ENCODE data around the gene LSM12.
A peak's percentile ranks its signal among the peaks of the same experiment; 100 is the strongest.

The LSM12 gene

DNA sequence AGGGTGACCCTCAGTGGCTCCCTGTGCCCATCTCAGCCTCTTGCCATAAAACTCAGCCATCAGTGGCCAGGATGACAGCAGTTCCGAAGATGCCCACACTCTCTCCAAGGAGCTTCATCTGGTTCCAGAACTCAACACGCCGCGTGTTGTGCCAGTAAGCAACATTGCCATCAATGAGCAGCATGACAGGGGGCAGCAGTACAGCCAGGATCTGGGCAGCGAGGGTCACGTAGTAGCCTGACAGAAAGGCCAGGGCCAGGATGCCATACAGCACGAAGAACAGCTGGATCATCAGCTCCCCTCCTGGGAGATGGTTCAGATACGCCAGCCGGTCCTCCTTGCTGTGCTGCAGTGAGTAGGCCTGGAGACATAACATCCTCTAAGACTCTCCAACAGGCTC, 54.6 kb downstream of the LSM12 start:
- H2AFZ ChIP-seq (ENCODE audit: low read depth, low read length), result no peak overlapping the region
- no peaks in the 10 kb centered on the region for H3K27me3 ChIP-seq (ENCODE audit: insufficient read depth, low read length)
- H3K9me3 ChIP-seq (ENCODE audit: low read length), result no peaks in the 10 kb centered on the region
- peaks cover 15% of the 10 kb centered on the region for H3K4me1 ChIP-seq (ENCODE audit: insufficient read depth, low read length)
- H3K36me3 ChIP-seq (ENCODE audit: insufficient read depth, low read length), result peaks cover 9% of the 10 kb centered on the region
- H3K4me3 ChIP-seq (ENCODE audit: low read length), result no peak overlapping the region

- no peaks in the 10 kb centered on the region for H3K9me3 ChIP-seq (ENCODE audit: low read length)
- peaks cover 9% of the 10 kb centered on the region for H3K36me3 ChIP-seq (ENCODE audit: insufficient read depth, low read length)
- H3K4me3 ChIP-seq (ENCODE audit: low read length), result no peak overlapping the region
- peaks cover 15% of the 10 kb centered on the region for H3K4me1 ChIP-seq (ENCODE audit: insufficient read depth, low read length)
- H3K27me3 ChIP-seq (ENCODE audit: insufficient read depth, low read length), result peaks cover 5% of the 10 kb centered on the region
- no peak overlapping the region for H2AFZ ChIP-seq (ENCODE audit: low read depth, low read length)
Observed at GRCh38 chr17:44010966-44011647, 55.4 kb downstream of the LSM12 start.

DNA sequence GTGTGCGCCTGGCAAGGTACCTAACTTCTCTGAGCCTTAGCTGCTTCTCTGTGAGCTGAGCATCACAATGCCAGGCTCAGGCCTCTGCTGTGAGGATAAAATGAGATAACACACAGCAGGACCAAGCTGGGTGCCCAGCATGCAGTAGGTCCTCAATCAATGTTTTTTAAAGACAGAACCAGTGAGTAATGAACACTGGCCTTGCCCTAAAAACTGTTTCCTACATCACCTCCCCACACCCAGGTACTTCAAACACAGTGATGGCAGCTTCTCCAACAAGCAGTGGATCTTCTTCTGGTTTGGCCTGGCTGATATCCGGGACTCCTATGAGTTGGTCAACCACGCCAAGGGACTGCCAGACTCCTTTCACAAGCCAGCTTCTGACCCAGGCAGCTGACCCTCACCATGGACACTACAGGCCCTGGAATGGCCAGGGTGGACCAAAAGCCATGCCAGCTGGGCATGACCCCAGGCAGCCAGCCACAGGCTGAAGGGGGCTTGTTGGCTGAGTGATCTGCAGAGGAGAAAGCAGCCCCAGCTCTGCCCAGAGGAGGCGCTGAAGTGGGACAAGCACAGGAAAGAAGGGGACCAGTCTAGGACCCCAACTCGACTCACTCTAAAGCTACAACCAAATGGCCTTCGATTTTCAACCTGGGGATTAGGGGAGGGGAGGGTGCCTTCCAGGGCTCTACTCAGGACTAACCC, 58.1 kb downstream of the LSM12 start:
- Histone ChIP-seq H3K9me3 (ENCODE audit: low read length) (no peaks in the 10 kb centered on the region), H3K4me1 (ENCODE audit: insufficient read depth, low read length) (peaks cover 9% of the 10 kb centered on the region), H3K27me3 (ENCODE audit: insufficient read depth, low read length) (peaks cover 25% of the 10 kb centered on the region), H2AFZ (ENCODE audit: low read depth, low read length) (no peak overlapping the region), H3K36me3 (ENCODE audit: insufficient read depth, low read length) (peaks cover 9% of the 10 kb centered on the region), H3K4me3 (ENCODE audit: low read length) (peak overlapping the region; percentile 79)

DNA sequence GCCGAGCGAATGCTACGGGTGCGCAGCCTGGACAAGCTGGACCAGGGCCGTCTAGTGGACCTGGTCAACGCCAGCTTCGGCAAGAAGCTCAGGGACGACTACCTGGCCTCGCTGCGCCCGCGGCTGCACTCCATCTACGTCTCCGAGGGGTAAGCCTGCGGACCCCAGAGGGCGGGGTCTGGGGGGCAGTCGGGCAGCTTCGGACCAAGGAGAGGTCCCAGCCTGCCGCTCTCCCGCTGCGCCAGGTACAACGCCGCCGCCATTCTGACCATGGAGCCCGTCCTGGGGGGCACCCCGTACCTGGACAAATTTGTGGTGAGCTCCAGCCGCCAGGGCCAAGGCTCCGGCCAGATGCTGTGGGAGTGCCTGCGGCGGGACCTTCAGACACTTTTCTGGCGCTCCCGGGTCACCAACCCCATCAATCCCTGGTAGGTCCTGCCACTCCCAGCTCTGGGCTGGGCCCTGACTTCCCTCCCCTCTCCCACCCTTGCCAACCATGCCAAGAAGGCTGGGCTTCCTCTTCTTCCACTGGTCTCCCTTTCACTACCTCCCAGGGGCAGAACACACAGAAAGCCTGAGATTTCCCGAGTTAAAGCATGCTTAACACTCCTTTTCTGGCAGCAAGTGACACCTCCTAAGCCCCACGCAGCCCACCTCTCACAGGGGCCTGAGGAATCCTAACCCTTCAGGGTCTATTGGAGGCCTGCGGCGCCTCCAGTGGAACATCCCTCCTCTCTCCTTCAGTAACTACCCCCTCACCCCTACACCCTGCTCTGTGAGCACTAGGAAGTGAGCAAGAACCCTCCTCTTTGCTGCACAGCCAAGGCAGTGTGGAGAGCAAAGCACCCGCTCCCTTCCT, 58.9 kb downstream of the LSM12 start:
- Histone ChIP-seq H3K27me3 (ENCODE audit: insufficient read depth, low read length) (peaks cover 32% of the 10 kb centered on the region), H3K4me1 (ENCODE audit: insufficient read depth, low read length) (peaks cover 9% of the 10 kb centered on the region), H3K9me3 (ENCODE audit: low read length) (no peaks in the 10 kb centered on the region), H3K4me3 (ENCODE audit: low read length) (peak overlapping the region; percentile 79), H3K36me3 (ENCODE audit: insufficient read depth, low read length) (peaks cover 9% of the 10 kb centered on the region), H2AFZ (ENCODE audit: low read depth, low read length) (peak overlapping the region; percentile 36)

DNA sequence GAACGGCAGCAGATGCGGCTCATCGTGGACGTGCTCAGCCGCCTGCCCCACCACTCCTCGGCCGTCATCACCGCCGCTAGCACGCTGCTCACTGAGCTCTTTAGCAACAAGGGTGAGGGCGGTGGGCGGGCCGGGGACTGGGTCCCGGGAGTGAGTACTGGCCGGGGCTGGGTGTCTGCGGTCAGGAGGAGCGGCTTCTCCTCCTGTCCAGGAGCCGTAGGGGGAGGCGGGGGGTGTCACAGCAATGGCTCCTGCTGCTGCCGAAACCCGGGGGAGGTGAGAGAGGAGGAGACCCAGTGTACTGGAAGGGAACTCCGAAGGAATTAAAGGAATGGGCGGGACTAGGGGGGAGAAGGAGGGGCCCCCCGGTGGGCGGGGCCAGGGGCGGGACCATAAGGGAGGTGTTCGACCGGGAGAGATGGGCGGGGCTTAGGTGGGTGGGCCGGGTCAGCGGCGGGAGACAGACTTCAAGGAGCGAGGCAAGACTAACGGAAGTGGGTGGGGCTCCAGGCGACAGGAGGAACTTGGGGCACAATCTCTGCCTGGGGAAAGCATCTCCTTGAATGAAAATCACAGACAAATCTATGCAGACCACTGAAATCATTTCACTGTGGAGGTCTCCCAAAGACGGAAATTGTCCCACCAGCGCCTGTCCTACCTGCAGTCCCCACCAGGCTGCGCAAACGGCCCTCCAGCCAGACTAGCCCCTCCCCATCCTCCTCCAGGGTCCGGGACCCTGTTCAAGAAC, 59.7 kb downstream of the LSM12 start:
- Histone ChIP-seq H3K27me3 (ENCODE audit: insufficient read depth, low read length) (peaks cover 38% of the 10 kb centered on the region), H3K9me3 (ENCODE audit: low read length) (no peaks in the 10 kb centered on the region), H3K4me3 (ENCODE audit: low read length) (peak overlapping the region; percentile 79), H2AFZ (ENCODE audit: low read depth, low read length) (peak overlapping the region; percentile 36), H3K36me3 (ENCODE audit: insufficient read depth, low read length) (peaks cover 5% of the 10 kb centered on the region), H3K4me1 (ENCODE audit: insufficient read depth, low read length) (peaks cover 9% of the 10 kb centered on the region)

DNA sequence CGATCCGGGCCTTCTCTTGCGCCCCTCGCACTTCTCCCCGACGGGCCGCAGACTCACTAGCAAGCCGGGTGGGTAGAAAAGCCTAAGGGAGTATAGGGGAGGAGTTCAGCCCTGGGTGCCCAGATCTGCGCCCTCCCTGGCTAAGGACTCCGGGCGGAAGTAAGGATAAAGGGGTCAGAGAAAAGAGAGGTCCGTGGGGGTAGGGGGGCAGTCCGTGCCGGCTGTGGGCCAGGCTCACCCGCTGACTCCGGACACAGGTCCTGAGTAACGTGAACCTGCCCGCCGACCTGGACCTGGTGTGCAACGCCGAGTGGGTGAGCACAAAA, 60.2 kb downstream of the LSM12 start:
- Histone ChIP-seq H3K27me3 (ENCODE audit: insufficient read depth, low read length) (peaks cover 43% of the 10 kb centered on the region), H3K4me1 (ENCODE audit: insufficient read depth, low read length) (peaks cover 9% of the 10 kb centered on the region), H3K9me3 (ENCODE audit: low read length) (no peaks in the 10 kb centered on the region), H3K4me3 (ENCODE audit: low read length) (peak overlapping the region; percentile 79), H2AFZ (ENCODE audit: low read depth, low read length) (no peak overlapping the region), H3K36me3 (ENCODE audit: insufficient read depth, low read length) (peaks cover 4% of the 10 kb centered on the region)

DNA sequence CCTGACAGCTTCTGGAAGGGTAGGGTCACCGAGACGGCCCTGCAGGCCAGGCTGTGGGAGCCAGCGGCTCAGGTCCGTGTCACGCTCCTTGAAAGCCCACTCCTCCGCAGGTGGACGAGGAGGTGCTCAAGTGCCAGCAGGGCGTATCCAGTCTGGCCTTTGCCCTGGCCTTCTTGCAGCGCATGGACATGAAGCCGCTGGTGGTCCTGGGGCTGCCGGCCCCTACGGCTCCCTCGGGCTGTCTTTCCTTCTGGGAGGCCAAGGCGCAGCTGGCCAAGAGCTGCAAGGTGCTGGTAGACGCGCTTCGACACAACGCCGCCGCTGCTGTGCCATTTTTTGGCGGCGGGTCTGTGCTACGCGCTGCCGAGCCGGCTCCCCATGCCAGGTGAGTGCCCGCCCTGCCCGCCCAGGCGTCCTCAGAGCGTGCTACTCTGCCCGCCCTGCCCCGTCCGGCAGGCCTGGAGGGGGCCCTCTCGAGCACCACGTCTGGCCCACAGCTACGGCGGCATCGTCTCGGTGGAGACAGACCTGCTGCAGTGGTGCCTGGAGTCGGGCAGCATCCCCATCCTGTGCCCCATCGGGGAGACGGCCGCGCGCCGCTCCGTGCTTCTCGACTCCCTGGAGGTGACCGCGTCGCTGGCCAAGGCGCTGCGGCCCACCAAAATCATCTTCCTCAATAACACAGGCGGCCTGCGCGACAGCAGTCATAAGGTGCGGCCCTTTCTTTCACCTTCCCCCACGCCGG, 60.8 kb downstream of the LSM12 start:
- Histone ChIP-seq H3K4me1 (ENCODE audit: insufficient read depth, low read length) (peaks cover 9% of the 10 kb centered on the region), H3K36me3 (ENCODE audit: insufficient read depth, low read length) (peaks cover 4% of the 10 kb centered on the region), H3K4me3 (ENCODE audit: low read length) (peak overlapping the region; percentile 79), H3K9me3 (ENCODE audit: low read length) (no peaks in the 10 kb centered on the region), H2AFZ (ENCODE audit: low read depth, low read length) (no peak overlapping the region), H3K27me3 (ENCODE audit: insufficient read depth, low read length) (peaks cover 49% of the 10 kb centered on the region)

- H3K27me3 ChIP-seq (ENCODE audit: insufficient read depth, low read length), result peaks cover 55% of the 10 kb centered on the region
- H3K4me3 ChIP-seq (ENCODE audit: low read length), result no peak overlapping the region
- H3K4me1 ChIP-seq (ENCODE audit: insufficient read depth, low read length), result peaks cover 9% of the 10 kb centered on the region
Observed at GRCh38 chr17:44004761-44005526, 61.5 kb downstream of the LSM12 start.

GRCh38 chr17:44004077-44004760, 62.3 kb downstream of the LSM12 start, which contains the start of gene NAGS:
Gene NAGS, plus strand, starts transcription at chr17:44004622. Its CDS starts 42 bp downstream, at chr17:44004664.
- Histone ChIP-seq H3K9me3 (ENCODE audit: low read length) (no peaks in the 10 kb centered on the region), H3K27me3 (ENCODE audit: insufficient read depth, low read length) (peaks cover 55% of the 10 kb centered on the region), H3K36me3 (ENCODE audit: insufficient read depth, low read length) (no peaks in the 10 kb centered on the region)

More at GRCh38 chr17:44004761-44005526, 61.5 kb downstream of the LSM12 start:
- no peaks in the 10 kb centered on the region for H3K36me3 ChIP-seq (ENCODE audit: insufficient read depth, low read length)
- no peaks in the 10 kb centered on the region for H3K9me3 ChIP-seq (ENCODE audit: low read length)
- no peak overlapping the region for H2AFZ ChIP-seq (ENCODE audit: low read depth, low read length)

DNA sequence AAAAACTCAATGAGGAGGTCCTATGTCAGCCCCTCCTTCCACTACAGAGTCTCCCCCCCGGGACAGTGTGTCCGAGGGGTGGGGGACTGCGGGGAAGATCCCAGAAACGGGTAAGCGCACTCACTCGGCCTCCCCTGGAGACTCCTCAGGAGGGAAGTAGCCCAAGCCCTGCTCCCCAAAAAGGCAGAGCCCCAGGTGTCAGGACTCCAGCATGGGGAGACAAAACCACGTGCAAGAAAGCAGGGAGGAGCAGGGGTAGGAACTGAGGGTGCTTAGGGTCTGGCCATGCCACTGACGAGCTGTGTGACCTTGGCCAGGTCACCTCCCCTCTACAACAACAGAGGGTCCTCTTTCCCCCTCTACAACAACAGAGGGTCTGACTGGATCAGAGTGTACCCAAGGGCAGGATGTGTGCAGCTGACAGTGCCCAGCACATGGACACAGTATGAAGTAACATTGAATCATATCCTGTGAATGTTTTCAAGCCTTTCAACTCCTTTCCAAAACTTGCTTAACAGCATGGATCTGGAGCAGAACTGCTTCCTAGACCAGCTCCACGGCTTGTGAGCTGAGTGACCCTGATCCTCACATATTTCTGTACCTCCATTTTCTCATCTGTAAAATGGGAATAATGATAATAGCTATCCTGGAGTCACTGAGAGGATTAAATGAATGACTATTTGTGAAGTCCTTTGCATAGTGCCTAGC, 64.2 kb downstream of the LSM12 start:
- no peaks in the 10 kb centered on the region for H3K4me1 ChIP-seq (ENCODE audit: insufficient read depth, low read length)
- no peaks in the 10 kb centered on the region for H3K36me3 ChIP-seq (ENCODE audit: insufficient read depth, low read length)
- no peak overlapping the region for H2AFZ ChIP-seq (ENCODE audit: low read depth, low read length)
- H3K27me3 ChIP-seq (ENCODE audit: insufficient read depth, low read length), result peaks cover 61% of the 10 kb centered on the region
- no peak overlapping the region for H3K4me3 ChIP-seq (ENCODE audit: low read length)
- H3K9me3 ChIP-seq (ENCODE audit: low read length), result no peaks in the 10 kb centered on the region

More at GRCh38 chr17:44004077-44004760, 62.3 kb downstream of the LSM12 start, which contains the start of gene NAGS:
- Histone ChIP-seq H3K4me1 (ENCODE audit: insufficient read depth, low read length) (peaks cover 9% of the 10 kb centered on the region), H3K4me3 (ENCODE audit: low read length) (no peak within 1 kb of the TSS), H2AFZ (ENCODE audit: low read depth, low read length) (no peak within 1 kb of the TSS)

DNA sequence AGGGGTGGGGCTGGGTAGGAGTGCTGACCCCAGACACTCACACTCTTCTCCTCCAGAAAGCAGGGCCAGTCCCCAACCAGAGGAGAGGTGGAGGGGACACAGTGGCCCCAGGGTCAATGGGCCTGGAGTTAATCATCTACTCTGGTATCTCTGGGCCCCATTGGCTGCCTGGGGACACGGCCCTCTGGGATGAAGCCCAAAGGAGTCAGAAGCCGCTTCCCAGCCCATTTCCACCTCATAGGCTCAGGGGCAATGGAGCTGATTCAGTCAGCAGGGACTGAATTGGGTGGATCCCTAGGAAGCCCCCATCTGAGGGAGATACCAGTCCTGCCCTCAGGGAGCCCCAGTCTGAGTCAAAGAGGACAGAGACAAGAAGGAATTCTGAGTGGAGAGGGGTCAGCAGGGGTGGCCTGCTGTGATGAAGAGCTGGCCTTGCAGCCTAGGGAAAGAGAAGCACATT, 65.0 kb downstream of the LSM12 start:
- Histone ChIP-seq H3K4me3 (ENCODE audit: low read length) (no peak overlapping the region), H3K27me3 (ENCODE audit: insufficient read depth, low read length) (peaks cover 61% of the 10 kb centered on the region), H3K4me1 (ENCODE audit: insufficient read depth, low read length) (no peaks in the 10 kb centered on the region), H3K9me3 (ENCODE audit: low read length) (no peaks in the 10 kb centered on the region), H3K36me3 (ENCODE audit: insufficient read depth, low read length) (no peaks in the 10 kb centered on the region), H2AFZ (ENCODE audit: low read depth, low read length) (no peak overlapping the region)

Measured in neuron (in vitro differentiated cells).